Measurements from ENCODE around the gene MYO7B.

GRCh38 chr2:127673291-127674069 is 138.0 kb downstream of the MYO7B start:
- no peak for TF ChIP-seq CTCF (IDR thresholded peaks at IDR 0.05)
- TF ChIP-seq POLR2A (IDR thresholded peaks at IDR 0.05), result no peak

Data from Peyer's patch (tissue), 4 donors.